SJSA1 (cell line): ENCODE measurements around the gene COLEC11. TPM values are rescaled to one million over a fixed set of nuclear protein-coding genes. Genes with fewer than 3 reads are reported as not detected.

ENCODE experiments used
- DNase-seq, 2 experiments: peaks; one replicate each; pipeline ENCODE4 v3.0.0-alpha.2; 2015 to 2020; ENCODE audit warnings: low spot score in 2 of 2, low read depth in 1 of 2
- H3K27ac ChIP-seq: fragments of 250-450 bp; sonication (Bioruptor Pico); 2 replicates; pipeline ENCODE4 v1.5.1; 2020; ENCODE audit warnings: mild to moderate bottlenecking, moderate library complexity
- H3K27me3 ChIP-seq: fragments of 250-450 bp; sonication (Bioruptor Pico); replicated peaks from 2 replicates; pipeline ENCODE4 v1.5.1; 2020; ENCODE audit warnings: mild to moderate bottlenecking, moderate library complexity
- H3K36me3 ChIP-seq: fragments of 250-450 bp; sonication (Bioruptor Pico); 2 replicates; pipeline ENCODE4 v1.5.1; 2020; ENCODE audit warnings: mild to moderate bottlenecking
- H3K4me1 ChIP-seq: fragments of 250-450 bp; sonication (Bioruptor Pico); replicated peaks from 2 replicates; pipeline ENCODE4 v1.6.1; 2021; ENCODE audit warnings: mild to moderate bottlenecking
- H3K4me3 ChIP-seq: fragments of 250-450 bp; sonication (Bioruptor Pico); 2 replicates; pipeline ENCODE4 v1.5.1; 2020; ENCODE audit warnings: mild to moderate bottlenecking
- H3K9me3 ChIP-seq: fragments of 250-450 bp; sonication (Bioruptor Pico); replicated peaks from 2 replicates; pipeline ENCODE4 v1.5.1; 2020; ENCODE audit warnings: mild to moderate bottlenecking
- total RNA-seq: library from RNA; depleted of rRNA; stranded (reverse); fragments of >200 nt; shearing (Covaris generic); gene quantifications from 2 replicates; pipeline ENCODE4 v1.2.3, GENCODE V29; 2014

The COLEC11 gene
- total RNA-seq, 1 experiment from 2014 or later = not detected

- H3K9me3 ChIP-seq = no peaks in the 10 kb centered on the region
- peak in 1 of 2 experiments; percentile 16 for DNase-seq
- no peak overlapping the region for H3K27ac ChIP-seq
- H3K4me3 ChIP-seq = no peak overlapping the region
- H3K4me1 ChIP-seq = no peaks in the 10 kb centered on the region
- H3K36me3 ChIP-seq = no peaks in the 10 kb centered on the region
- H3K27me3 ChIP-seq = 0 out of 2 replicates have a peak, but pooled peaks cover 4% of the 10 kb centered on the region
Measured at GRCh38 chr2:3670941-3671340, 76.0 kb downstream of the COLEC11 start.

GRCh38 chr2:3672861-3673678 is 78.2 kb downstream of the COLEC11 start:
- H3K4me3 ChIP-seq = no peak overlapping the region
- H3K4me1 ChIP-seq = no peaks in the 10 kb centered on the region
- no peak for DNase-seq
- H3K27me3 ChIP-seq = 0 out of 2 replicates have a peak, but pooled peaks cover 4% of the 10 kb centered on the region
- H3K27ac ChIP-seq = no peak overlapping the region
- no peaks in the 10 kb centered on the region for H3K9me3 ChIP-seq
- H3K36me3 ChIP-seq = no peaks in the 10 kb centered on the region

GRCh38 chr2:3674066-3674845 is 79.3 kb downstream of the COLEC11 start:
- Histone ChIP-seq H3K36me3 (no peaks in the 10 kb centered on the region), H3K9me3 (no peaks in the 10 kb centered on the region), H3K27ac (no peak overlapping the region), H3K27me3 (0 out of 2 replicates have a peak, but pooled peaks cover 4% of the 10 kb centered on the region), H3K4me3 (no peak overlapping the region), H3K4me1 (no peaks in the 10 kb centered on the region)
- DNase-seq = no peak

GRCh38 chr2:3675687-3676086 is 80.8 kb downstream of the COLEC11 start:
- H3K4me3 ChIP-seq = no peak overlapping the region
- H3K4me1 ChIP-seq = no peaks in the 10 kb centered on the region
- no peaks in the 10 kb centered on the region for H3K9me3 ChIP-seq
- 0 out of 2 replicates have a peak, but pooled peaks cover 4% of the 10 kb centered on the region for H3K27me3 ChIP-seq
- no peak overlapping the region for H3K27ac ChIP-seq
- no peaks in the 10 kb centered on the region for H3K36me3 ChIP-seq
- no peak for DNase-seq

- Histone ChIP-seq H3K4me3 (no peak overlapping the region), H3K4me1 (no peaks in the 10 kb centered on the region), H3K27ac (no peak overlapping the region)
Measured at GRCh38 chr2:3677436-3677835, 82.5 kb downstream of the COLEC11 start.

GRCh38 chr2:3678212-3678611 is 83.3 kb downstream of the COLEC11 start:
- Histone ChIP-seq H3K36me3 (no peaks in the 10 kb centered on the region), H3K4me3 (no peak overlapping the region), H3K9me3 (no peaks in the 10 kb centered on the region), H3K27me3 (0 out of 2 replicates have a peak, but pooled peaks cover 4% of the 10 kb centered on the region), H3K27ac (no peak overlapping the region), H3K4me1 (no peaks in the 10 kb centered on the region)
- DNase-seq = no peak

More at GRCh38 chr2:3677436-3677835, 82.5 kb downstream of the COLEC11 start:
- no peak for DNase-seq
- Histone ChIP-seq H3K27me3 (0 out of 2 replicates have a peak, but pooled peaks cover 4% of the 10 kb centered on the region), H3K36me3 (no peaks in the 10 kb centered on the region), H3K9me3 (no peaks in the 10 kb centered on the region)

GRCh38 chr2:3679180-3679579 is 84.3 kb downstream of the COLEC11 start:
- Histone ChIP-seq H3K4me3 (no peak overlapping the region), H3K27me3 (no peaks in the 10 kb centered on the region), H3K36me3 (no peaks in the 10 kb centered on the region), H3K27ac (no peak overlapping the region), H3K4me1 (no peaks in the 10 kb centered on the region), H3K9me3 (no peaks in the 10 kb centered on the region)
- DNase-seq = no peak

GRCh38 chr2:3679616-3680393 is 84.9 kb downstream of the COLEC11 start:
- DNase-seq = no peak
- no peak overlapping the region for H3K27ac ChIP-seq

GRCh38 chr2:3680548-3681345 is 85.8 kb downstream of the COLEC11 start:
- H3K4me3 ChIP-seq = no peak overlapping the region
- no peak overlapping the region for H3K27ac ChIP-seq
- H3K27me3 ChIP-seq = no peaks in the 10 kb centered on the region
- H3K9me3 ChIP-seq = no peaks in the 10 kb centered on the region
- no peaks in the 10 kb centered on the region for H3K36me3 ChIP-seq
- DNase-seq = no peak
- H3K4me1 ChIP-seq = no peaks in the 10 kb centered on the region

More at GRCh38 chr2:3679616-3680393, 84.9 kb downstream of the COLEC11 start:
- Histone ChIP-seq H3K4me3 (no peak overlapping the region), H3K27me3 (no peaks in the 10 kb centered on the region), H3K4me1 (no peaks in the 10 kb centered on the region), H3K9me3 (no peaks in the 10 kb centered on the region), H3K36me3 (no peaks in the 10 kb centered on the region)

- H3K27me3 ChIP-seq = no peaks in the 10 kb centered on the region
- no peak overlapping the region for H3K27ac ChIP-seq
- no peaks in the 10 kb centered on the region for H3K36me3 ChIP-seq
- no peak overlapping the region for H3K4me3 ChIP-seq
- no peak for DNase-seq
- H3K4me1 ChIP-seq = no peaks in the 10 kb centered on the region
- H3K9me3 ChIP-seq = no peaks in the 10 kb centered on the region
Measured at GRCh38 chr2:3681625-3682024, 86.7 kb downstream of the COLEC11 start.

GRCh38 chr2:3682811-3683210 is 87.9 kb downstream of the COLEC11 start:
- Histone ChIP-seq H3K36me3 (no peaks in the 10 kb centered on the region), H3K9me3 (no peaks in the 10 kb centered on the region), H3K4me3 (no peak overlapping the region), H3K27me3 (no peaks in the 10 kb centered on the region), H3K27ac (no peak overlapping the region), H3K4me1 (no peaks in the 10 kb centered on the region)
- no peak for DNase-seq

- H3K27me3 ChIP-seq = no peaks in the 10 kb centered on the region
- no peak overlapping the region for H3K4me3 ChIP-seq
- no peak for DNase-seq
- H3K4me1 ChIP-seq = no peaks in the 10 kb centered on the region
- H3K36me3 ChIP-seq = no peaks in the 10 kb centered on the region
- H3K9me3 ChIP-seq = no peaks in the 10 kb centered on the region
- H3K27ac ChIP-seq = no peak overlapping the region
Measured at GRCh38 chr2:3683748-3684454, 89.0 kb downstream of the COLEC11 start.
